WI38 (cell line): ENCODE results near the gene RAB17.

Experiments
- H3K4me3 ChIP-seq: 2 replicates; pipeline ENCODE4 v1.5.1; 2011; ENCODE audit warnings: low read depth, mild to moderate bottlenecking, control low read depth, low read length
- TF ChIP-seq, protein P1 (sequence below): IDR thresholded peaks from 2 replicates; pipeline ENCODE4 v1.5.1; 2012; ENCODE audit warnings: low read depth, mild to moderate bottlenecking, control low read depth, low read length

The RAB17 gene

DNA sequence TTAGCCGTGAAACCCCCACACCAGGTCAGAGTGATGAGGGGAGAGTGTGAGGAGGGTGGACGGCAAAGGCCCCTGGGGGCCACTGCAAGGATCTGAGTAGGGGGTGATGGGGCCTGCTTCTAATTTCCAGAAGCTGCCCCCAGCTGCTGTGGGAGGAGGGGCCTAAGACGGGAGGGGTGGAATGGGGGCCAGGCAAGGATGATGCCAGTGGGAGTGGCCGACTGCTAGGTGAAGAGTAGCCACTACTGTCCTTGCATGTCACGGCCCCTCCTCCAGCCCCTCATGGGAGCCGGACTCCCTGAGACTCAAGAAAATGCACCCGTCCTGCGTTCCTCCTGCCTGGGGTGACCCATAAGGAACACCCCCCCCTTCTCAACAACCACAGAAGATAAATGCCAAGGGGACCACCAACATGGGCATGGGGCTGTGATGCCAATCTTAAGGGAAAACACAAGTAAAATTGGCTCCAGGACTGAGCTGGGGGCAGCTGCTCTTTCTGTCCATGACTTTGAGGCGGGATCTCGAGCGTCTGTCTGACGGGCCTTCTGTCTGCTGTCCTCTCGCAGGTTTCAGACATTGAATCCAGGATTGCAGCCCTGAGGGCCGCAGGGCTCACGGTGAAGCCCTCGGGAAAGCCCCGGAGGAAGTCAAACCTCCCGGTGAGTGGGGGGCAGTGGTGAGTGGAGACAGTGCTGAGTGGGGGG lies 48.4 kb downstream of the RAB17 start:
- no peak overlapping the region for H3K4me3 ChIP-seq
- TF ChIP-seq, protein P1, sequence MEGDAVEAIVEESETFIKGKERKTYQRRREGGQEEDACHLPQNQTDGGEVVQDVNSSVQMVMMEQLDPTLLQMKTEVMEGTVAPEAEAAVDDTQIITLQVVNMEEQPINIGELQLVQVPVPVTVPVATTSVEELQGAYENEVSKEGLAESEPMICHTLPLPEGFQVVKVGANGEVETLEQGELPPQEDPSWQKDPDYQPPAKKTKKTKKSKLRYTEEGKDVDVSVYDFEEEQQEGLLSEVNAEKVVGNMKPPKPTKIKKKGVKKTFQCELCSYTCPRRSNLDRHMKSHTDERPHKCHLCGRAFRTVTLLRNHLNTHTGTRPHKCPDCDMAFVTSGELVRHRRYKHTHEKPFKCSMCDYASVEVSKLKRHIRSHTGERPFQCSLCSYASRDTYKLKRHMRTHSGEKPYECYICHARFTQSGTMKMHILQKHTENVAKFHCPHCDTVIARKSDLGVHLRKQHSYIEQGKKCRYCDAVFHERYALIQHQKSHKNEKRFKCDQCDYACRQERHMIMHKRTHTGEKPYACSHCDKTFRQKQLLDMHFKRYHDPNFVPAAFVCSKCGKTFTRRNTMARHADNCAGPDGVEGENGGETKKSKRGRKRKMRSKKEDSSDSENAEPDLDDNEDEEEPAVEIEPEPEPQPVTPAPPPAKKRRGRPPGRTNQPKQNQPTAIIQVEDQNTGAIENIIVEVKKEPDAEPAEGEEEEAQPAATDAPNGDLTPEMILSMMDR, result no peak

DNA sequence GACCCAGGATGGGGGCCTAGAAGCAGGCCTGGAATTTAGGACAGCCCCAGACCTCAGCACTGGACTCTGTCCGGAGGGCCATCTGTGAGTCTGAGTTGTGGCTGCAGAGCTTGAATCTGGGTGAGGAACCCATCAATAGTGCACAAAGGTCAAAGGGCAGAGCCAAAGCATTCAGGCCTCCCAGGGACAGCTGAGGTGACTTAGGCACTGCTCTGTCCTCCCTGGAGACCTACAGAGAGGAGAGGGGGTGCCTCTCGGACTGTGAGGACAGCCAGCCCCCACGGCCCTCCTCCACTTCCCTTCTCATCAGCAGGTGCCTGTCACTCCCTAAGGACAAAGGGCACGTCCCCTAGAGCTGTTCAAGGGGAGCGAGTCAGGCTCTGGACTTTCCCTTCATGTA lies 49.3 kb downstream of the RAB17 start:
- TF ChIP-seq, protein P1, result no peak
- no peak overlapping the region for H3K4me3 ChIP-seq

DNA sequence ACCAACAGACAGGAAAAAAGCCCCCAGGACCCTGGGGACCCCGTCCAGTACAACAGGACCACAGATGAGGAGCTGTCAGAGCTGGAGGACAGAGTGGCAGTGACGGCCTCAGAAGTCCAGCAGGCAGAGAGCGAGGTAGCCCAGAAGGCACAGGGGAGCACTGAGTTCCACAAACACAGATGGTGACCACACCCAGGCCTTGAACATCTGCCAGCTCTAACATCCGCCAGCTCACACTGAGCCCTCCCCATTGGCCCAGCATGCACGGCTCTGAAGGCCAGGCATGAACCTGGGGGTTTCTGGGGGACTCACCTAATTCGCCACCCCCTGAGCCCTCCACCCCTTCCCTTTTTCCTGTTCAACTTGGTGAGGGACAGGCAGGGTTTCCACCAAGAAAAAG lies 49.7 kb downstream of the RAB17 start:
- TF ChIP-seq, protein P1, result no peak
- no peak overlapping the region for H3K4me3 ChIP-seq

GRCh38 chr2:237540223-237540775 lies 50.2 kb downstream of the RAB17 start:
- TF ChIP-seq, protein P1, result no peak

DNA sequence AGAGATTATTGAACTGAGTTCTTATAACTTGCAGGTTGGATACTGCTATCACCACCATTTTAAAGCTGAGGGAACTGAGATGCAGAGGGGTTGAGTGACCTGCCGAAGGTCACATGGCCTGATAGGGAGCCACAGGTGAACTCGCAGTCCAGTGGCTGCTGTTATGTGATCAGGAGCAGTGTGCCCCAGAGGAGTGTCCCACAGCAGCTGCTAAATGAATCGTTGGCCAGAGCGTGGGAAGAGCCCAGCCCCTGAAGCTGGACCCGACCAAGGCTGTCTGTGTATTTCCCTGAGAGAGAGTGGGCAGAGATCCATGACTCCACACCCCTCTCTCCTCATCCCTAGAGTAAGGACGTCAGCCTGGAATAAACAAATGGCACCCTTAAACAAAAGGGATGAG lies 50.9 kb downstream of the RAB17 start:
- no peak overlapping the region for H3K4me3 ChIP-seq
- TF ChIP-seq, protein P1, result no peak

More at GRCh38 chr2:237540223-237540775, 50.2 kb downstream of the RAB17 start:
- H3K4me3 ChIP-seq, result no peak overlapping the region

GRCh38 chr2:237538901-237539300 lies 51.6 kb downstream of the RAB17 start:
- TF ChIP-seq, protein P1, result no peak
- no peak overlapping the region for H3K4me3 ChIP-seq

- TF ChIP-seq, protein P1, result no peak
- no peak overlapping the region for H3K4me3 ChIP-seq
These were observed 52.4 kb downstream of the RAB17 start for GRCh38 chr2:237538001-237538720.
